Measurements from ENCODE around the gene TRIM40.

Gene TRIM40

GRCh38 chr6:30149858-30150550, 14.1 kb downstream of the TRIM40 start:
- DNase-seq (no peak), ATAC-seq (no peak)

GRCh38 chr6:30150671-30151395, 14.9 kb downstream of the TRIM40 start:
- DNase-seq (no peak), ATAC-seq (no peak)

- ATAC-seq, result no peak
These were observed 15.6 kb downstream of the TRIM40 start for GRCh38 chr6:30151580-30151979.

GRCh38 chr6:30152016-30152673, 16.2 kb downstream of the TRIM40 start:
- no peak for DNase-seq
- ATAC-seq, result no peak

More at GRCh38 chr6:30151580-30151979, 15.6 kb downstream of the TRIM40 start:
- DNase-seq, result no peak

GRCh38 chr6:30152910-30153610, 17.1 kb downstream of the TRIM40 start:
- no peak for ATAC-seq

GRCh38 chr6:30154061-30154460, 18.1 kb downstream of the TRIM40 start:
- DNase-seq (no peak), ATAC-seq (no peak)

More at GRCh38 chr6:30152910-30153610, 17.1 kb downstream of the TRIM40 start:
- DNase-seq, result no peak

- ATAC-seq (no peak), DNase-seq (no peak)
These were observed 19.0 kb downstream of the TRIM40 start for GRCh38 chr6:30154709-30155519.

GRCh38 chr6:30155520-30156261, 19.8 kb downstream of the TRIM40 start:
- DNase-seq (no peak), ATAC-seq (no peak)

- ATAC-seq (no peak), DNase-seq (no peak)
These were observed 20.3 kb downstream of the TRIM40 start for GRCh38 chr6:30156262-30156599.

GRCh38 chr6:30156774-30157173, 20.8 kb downstream of the TRIM40 start:
- ATAC-seq (no peak), DNase-seq (no peak)

- DNase-seq, result no peak
These were observed 21.6 kb downstream of the TRIM40 start for GRCh38 chr6:30157581-30157980.

GRCh38 chr6:30157999-30158398, 22.1 kb downstream of the TRIM40 start:
- no peak for DNase-seq
- ATAC-seq, result no peak

More at GRCh38 chr6:30157581-30157980, 21.6 kb downstream of the TRIM40 start:
- no peak for ATAC-seq

- ATAC-seq (peak; percentile 33), DNase-seq (no peak)
These were observed 22.6 kb downstream of the TRIM40 start for GRCh38 chr6:30158475-30159040.

GRCh38 chr6:30160008-30160784, 24.3 kb downstream of the TRIM40 start:
- ATAC-seq, result no peak
- DNase-seq, result no peak

GRCh38 chr6:30160785-30161531, 25.0 kb downstream of the TRIM40 start, which contains the start of gene TRIM10:
Gene TRIM10, minus strand, starts transcription at chr6:30161211. Its CDS starts 353 bp downstream, at chr6:30160858.
- no peak for ATAC-seq
- no peak for DNase-seq

- DNase-seq (no peak), ATAC-seq (no peak)
These were observed 26.5 kb downstream of the TRIM40 start for GRCh38 chr6:30162265-30163089.

- ATAC-seq, result peak; percentile 70
- peak; percentile 62 for DNase-seq
These were observed 27.4 kb downstream of the TRIM40 start, which contains the start of gene TRIM15 for GRCh38 chr6:30163090-30163917. Gene TRIM15, plus strand, starts transcription at chr6:30163546. Its CDS starts 139 bp downstream, at chr6:30163685.
